Measurements from ENCODE around the gene ELANE.

The ELANE gene

DNA sequence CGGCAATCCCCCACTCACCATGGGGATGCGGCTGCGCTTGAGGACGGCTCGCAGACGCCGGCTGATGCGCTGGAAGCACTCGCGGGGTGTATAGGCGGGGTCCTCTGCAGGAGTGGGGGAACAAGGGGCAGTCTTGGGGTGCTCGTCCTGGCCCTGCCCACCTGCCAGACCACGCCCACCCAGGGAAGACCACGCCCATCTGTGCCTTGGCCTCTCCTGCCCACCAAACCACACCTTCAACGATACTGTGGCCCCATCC, 47.9 kb downstream of the ELANE start:
- H3K4me3 ChIP-seq (ENCODE audit: low read depth, low read length): no peak overlapping the region
- TF ChIP-seq, protein P1, sequence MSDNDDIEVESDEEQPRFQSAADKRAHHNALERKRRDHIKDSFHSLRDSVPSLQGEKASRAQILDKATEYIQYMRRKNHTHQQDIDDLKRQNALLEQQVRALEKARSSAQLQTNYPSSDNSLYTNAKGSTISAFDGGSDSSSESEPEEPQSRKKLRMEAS (IDR thresholded peaks at IDR 0.05; ENCODE audit: low read depth, low read length): no peak
- TF ChIP-seq POLR2A (IDR thresholded peaks at IDR 0.05; ENCODE audit: extremely low read depth, insufficient read length) (no peak), MYC (IDR thresholded peaks at IDR 0.05; ENCODE audit: low read depth, low read length) (no peak)
- TF ChIP-seq, protein P2, sequence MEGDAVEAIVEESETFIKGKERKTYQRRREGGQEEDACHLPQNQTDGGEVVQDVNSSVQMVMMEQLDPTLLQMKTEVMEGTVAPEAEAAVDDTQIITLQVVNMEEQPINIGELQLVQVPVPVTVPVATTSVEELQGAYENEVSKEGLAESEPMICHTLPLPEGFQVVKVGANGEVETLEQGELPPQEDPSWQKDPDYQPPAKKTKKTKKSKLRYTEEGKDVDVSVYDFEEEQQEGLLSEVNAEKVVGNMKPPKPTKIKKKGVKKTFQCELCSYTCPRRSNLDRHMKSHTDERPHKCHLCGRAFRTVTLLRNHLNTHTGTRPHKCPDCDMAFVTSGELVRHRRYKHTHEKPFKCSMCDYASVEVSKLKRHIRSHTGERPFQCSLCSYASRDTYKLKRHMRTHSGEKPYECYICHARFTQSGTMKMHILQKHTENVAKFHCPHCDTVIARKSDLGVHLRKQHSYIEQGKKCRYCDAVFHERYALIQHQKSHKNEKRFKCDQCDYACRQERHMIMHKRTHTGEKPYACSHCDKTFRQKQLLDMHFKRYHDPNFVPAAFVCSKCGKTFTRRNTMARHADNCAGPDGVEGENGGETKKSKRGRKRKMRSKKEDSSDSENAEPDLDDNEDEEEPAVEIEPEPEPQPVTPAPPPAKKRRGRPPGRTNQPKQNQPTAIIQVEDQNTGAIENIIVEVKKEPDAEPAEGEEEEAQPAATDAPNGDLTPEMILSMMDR (IDR thresholded peaks at IDR 0.05; ENCODE audit: low read depth, low read length): no peak
- DNase-seq (ENCODE audit: low read depth): no peak

DNA sequence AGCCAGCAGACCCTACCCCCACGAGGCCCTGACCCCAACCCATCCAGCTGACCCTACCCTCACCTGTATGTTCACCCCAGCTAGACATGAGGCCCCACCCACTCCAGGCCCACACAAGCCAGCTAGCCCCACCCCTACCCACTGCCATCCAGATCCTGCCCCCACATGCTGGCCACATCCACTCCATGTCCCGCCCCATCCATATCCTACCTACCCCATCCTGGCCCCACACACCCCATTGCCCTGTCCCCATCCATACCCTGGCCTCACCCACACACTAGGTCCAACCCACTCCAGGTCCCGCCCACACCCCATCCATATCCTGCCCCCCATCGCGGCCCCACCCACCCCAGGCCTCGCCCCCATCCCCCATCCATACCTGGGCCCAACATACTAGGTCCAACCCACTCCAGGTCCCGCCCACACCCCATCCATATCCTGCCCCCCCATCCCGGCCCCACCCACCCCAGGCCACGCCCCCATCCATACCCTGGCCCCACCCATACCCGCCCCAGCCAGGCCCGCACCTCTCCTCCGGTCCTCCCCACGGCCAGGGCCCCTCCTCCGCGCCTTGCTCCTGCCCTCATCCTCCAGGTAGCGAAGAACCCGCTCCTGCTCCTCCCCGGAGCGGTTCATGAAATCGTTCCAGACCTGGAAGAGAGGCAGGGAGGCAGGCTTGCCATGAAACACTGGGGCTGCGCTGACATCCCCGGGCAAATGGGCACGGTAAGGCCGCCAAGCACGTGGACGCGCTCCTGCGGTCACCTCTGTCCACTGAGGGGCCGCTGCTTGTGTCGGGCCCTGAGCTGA, 48.4 kb downstream of the ELANE start:
- DNase-seq (ENCODE audit: low read depth): no peak
- no peak for TF ChIP-seq POLR2A (IDR thresholded peaks at IDR 0.05; ENCODE audit: extremely low read depth, insufficient read length)
- TF ChIP-seq, protein P2 (IDR thresholded peaks at IDR 0.05; ENCODE audit: low read depth, low read length): no peak
- TF ChIP-seq, protein P1 (IDR thresholded peaks at IDR 0.05; ENCODE audit: low read depth, low read length): no peak
- no peak for TF ChIP-seq MYC (IDR thresholded peaks at IDR 0.05; ENCODE audit: low read depth, low read length)
- H3K4me3 ChIP-seq (ENCODE audit: low read depth, low read length): no peak overlapping the region

DNA sequence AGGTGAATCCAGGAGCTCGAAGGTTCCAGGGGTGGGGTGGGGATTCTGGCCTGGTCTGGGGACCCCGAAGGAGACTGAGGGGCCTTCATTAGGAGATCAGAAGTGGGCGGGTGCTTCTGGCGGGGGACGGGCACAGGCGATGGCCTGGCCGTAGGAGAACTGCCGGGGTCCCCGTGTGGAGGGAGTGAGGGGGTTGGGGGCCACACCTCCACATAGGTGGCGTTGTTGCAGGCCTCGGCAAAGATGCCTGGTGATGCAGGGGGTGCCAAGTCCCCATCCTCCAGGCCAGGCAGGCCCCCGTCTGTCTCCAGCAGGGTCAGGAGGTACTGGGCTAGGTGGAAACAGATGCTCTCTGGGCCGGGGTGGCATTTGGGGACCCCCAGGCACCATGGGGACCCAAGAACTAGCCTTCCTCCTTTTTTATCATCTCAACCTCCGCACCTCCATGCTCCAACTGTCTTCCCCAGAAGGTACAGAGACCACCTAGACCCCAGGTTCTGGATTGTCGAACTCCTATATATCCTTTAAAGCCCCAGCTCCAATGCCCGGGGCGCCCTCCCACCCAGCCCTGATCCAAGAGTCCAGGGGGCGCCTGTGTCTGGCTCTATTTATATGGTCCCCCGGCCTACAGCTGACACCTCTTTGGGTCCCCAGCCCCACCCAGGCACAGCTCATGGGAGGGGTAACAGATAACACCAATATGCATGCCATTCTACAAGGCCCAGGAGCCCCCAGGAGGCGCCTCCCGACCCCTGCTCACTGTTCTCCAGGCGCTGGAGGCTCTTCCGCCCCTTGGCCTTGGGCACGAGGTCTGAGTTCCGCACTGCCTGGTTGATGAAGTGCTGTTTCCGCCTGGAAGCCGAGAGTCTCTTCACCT, 49.4 kb downstream of the ELANE start:
- no peak for TF ChIP-seq MYC (IDR thresholded peaks at IDR 0.05; ENCODE audit: low read depth, low read length)
- TF ChIP-seq, protein P2 (IDR thresholded peaks at IDR 0.05; ENCODE audit: low read depth, low read length): no peak
- TF ChIP-seq, protein P1 (IDR thresholded peaks at IDR 0.05; ENCODE audit: low read depth, low read length): no peak
- TF ChIP-seq POLR2A (IDR thresholded peaks at IDR 0.05; ENCODE audit: extremely low read depth, insufficient read length): no peak
- no peak overlapping the region for H3K4me3 ChIP-seq (ENCODE audit: low read depth, low read length)
- no peak for DNase-seq (ENCODE audit: low read depth)

DNA sequence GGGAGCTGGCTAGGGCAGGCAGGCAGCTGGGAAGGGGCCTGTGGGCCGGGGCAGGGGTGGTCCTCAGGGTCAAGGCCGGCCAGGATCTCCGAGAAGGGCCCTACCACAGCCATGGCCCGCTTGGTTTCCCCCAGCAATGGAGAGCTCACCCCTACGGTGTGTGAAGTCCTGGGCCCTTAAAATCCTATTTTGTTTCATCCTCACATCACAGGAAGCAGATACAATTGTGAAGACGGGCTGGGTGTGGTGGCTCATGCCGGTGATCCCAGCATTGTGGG, 49.9 kb downstream of the ELANE start:
- TF ChIP-seq MYC (IDR thresholded peaks at IDR 0.05; ENCODE audit: low read depth, low read length) (no peak), POLR2A (IDR thresholded peaks at IDR 0.05; ENCODE audit: extremely low read depth, insufficient read length) (no peak)
- TF ChIP-seq, protein P1 (IDR thresholded peaks at IDR 0.05; ENCODE audit: low read depth, low read length): no peak
- TF ChIP-seq, protein P2 (IDR thresholded peaks at IDR 0.05; ENCODE audit: low read depth, low read length): no peak
- DNase-seq (ENCODE audit: low read depth): no peak
- H3K4me3 ChIP-seq (ENCODE audit: low read depth, low read length): no peak overlapping the region

DNA sequence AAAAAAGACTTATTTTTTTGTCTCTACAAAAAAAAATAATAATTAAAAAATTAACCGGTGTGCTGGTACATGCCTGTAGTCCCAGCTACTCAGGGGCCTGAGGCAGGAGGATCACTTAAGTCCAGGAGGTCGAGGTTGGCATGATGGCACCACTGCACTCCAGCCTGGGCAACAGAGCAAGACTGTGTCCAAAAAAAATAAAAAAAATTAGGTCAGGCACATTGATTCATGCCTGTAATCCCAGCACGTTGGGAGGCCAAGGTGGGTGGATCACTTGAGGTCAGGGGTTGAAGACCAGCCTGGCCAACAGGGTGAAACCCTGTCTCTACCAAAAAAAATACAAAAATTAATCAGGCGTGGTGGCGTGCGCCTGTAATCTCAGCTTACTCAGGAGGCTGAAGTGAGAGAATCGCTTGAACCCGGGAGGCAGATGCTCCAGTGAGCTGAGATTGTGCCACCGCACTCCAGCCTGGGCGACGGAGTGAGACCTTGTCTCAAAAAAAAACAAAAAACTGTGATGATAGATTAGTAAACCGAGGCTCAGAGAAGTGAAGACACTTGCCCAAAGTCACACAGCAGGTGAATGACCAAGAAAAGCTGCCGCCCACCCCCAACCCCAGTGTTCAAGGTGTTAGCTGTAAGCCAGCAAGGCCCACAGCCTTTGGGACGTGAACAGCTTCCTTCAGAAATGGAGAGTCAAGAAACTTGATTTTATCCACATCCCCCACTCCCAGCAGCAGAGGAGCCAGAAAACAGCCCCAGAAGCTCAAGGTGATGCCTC, 50.5 kb downstream of the ELANE start:
- TF ChIP-seq, protein P1 (IDR thresholded peaks at IDR 0.05; ENCODE audit: low read depth, low read length): no peak
- TF ChIP-seq, protein P2 (IDR thresholded peaks at IDR 0.05; ENCODE audit: low read depth, low read length): no peak
- TF ChIP-seq MYC (IDR thresholded peaks at IDR 0.05; ENCODE audit: low read depth, low read length) (no peak), POLR2A (IDR thresholded peaks at IDR 0.05; ENCODE audit: extremely low read depth, insufficient read length) (no peak)
- no peak for DNase-seq (ENCODE audit: low read depth)
- no peak overlapping the region for H3K4me3 ChIP-seq (ENCODE audit: low read depth, low read length)

Data from NB4 (cell line).